Cardiac septum (tissue), 1 donor: ENCODE results near the gene KRTAP10-1. TPM values are rescaled to one million over a fixed set of nuclear protein-coding genes. Genes with fewer than 3 reads are reported as not detected.
A peak's percentile ranks its signal among the peaks of the same experiment; 100 is the strongest.

Experiments
- DNase-seq: peaks from one replicate; pipeline ENCODE4 v3.0.0-alpha.2; 2020; ENCODE audit warnings: low spot score
- intact Hi-C: fragments of 100-400 bp; cut with DNase I; formaldehyde crosslinking; loops from one replicate; pipeline ENCODE4 v1.14.0; 2022
- total RNA-seq: library from RNA; stranded (reverse); fragmentation: NEBNext Ultra II Directional; extraction: Animal tissue kit (Norgen Biotek cat#: 25700); gene quantifications from one replicate; pipeline ENCODE4 v1.2.1, GENCODE V29; 2021
- donor health status: DM: no; HTN: no; CAD: no.

Gene KRTAP10-1
- total RNA-seq, 1 donor from 2014 or later: not detected

GRCh38 chr21:44530903-44531605 is 8.9 kb downstream of the KRTAP10-1 start:
- peak; percentile 53 for DNase-seq
- intact Hi-C loops: no loop called here

GRCh38 chr21:44530221-44530902 is 9.6 kb downstream of the KRTAP10-1 start:
- intact Hi-C loops: no loop called here
- no peak for DNase-seq

GRCh38 chr21:44529503-44530125 is 10.4 kb downstream of the KRTAP10-1 start:
- DNase-seq: peak; percentile 67

GRCh38 chr21:44529011-44529421 is 11.0 kb downstream of the KRTAP10-1 start:
- intact Hi-C loops: no loop called here

More at GRCh38 chr21:44529503-44530125, 10.4 kb downstream of the KRTAP10-1 start:
- intact Hi-C loops: no loop called here

DNA sequence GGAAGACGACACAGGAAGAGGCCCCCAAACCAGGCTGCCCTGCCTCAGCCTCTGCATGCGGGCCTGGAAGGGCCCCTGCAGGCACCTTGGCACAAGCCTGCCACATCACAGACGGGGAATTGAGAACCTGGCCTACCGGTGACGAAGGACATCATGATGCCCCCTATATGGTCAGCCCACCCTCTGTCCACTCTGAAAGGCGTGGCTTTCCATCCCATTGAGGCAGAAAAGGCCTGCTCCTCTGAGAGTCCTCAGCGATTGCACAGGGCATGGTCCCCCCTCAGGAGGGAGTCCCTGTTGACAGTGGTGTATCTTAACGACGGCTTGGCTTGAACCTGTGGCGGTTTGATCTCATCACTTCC is 11.4 kb downstream of the KRTAP10-1 start:
- no peak for DNase-seq
- intact Hi-C loops: no loop called here

More at GRCh38 chr21:44529011-44529421, 11.0 kb downstream of the KRTAP10-1 start:
- DNase-seq: peak; percentile 65

DNA sequence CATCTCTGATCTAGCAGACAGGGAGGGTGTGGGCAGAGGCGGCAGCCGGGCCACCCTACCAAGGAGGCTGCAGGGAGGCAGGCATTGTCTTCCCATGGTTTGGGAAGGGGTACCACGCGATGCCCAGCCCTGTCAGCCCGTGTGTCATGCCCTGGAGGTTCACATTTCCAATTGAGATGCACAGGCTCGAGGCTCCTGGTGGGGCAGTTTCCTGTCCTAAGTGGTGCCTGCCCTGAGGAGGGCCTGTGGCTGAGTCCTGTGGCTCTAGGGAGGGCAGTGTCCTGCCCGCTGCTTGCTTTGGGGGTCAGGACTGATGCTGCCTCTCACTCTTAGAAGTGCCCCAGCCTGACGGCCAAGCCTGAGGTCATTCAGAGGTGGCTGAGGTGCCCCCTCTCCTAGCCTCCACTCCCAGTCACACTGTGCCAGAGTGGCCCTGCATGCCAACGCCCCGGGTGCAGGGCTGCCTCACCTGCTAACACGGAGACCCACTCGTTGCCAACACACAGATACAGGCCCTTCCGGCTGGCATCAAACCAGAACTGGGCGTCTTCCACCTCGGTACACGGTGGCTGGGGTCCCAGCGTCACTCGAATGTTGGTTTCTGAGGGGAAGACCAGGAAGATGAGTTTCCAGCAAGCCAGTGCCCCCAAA is 11.9 kb downstream of the KRTAP10-1 start:
- intact Hi-C loops: no loop called here
- peak; percentile 53 for DNase-seq

- intact Hi-C loops: no loop called here
- DNase-seq: peak; percentile 60
Observed at GRCh38 chr21:44527156-44527982, 12.6 kb downstream of the KRTAP10-1 start.

GRCh38 chr21:44526096-44526997 is 13.6 kb downstream of the KRTAP10-1 start:
- intact Hi-C loops: no loop called here
- peak; percentile 64 for DNase-seq

DNA sequence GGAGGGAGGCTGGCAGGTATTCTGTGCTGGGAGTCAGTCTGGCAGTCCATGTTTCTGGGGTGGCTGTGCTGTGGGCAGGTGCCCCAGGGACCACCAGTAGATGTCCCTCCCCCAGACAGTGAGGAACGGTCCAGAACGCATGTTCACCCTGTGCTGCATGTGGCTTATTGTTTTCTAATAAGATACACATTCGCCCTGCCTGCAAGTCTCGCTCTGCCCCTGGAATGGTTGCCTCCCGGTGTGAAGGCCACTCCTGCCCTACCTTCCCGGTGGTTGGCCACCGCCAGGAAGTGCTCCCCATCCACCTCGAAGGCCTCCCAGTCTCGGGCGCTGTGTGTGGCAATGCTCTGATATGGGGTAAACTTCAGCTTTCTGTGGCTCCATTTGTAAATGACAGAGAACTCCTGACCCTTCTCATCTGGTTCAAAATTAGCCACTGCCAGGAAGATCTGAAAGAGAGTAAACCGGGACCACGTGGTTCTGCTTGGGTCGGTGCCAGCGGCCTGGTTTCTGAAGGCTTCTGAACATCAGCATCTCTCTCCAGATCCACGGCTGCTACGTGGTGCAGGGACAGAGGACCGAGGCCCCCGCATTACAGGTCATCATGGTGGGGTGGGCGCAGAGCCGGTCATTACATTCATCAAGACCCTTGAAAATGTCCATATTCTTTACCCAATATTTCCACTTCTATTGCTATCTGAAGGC is 14.5 kb downstream of the KRTAP10-1 start:
- intact Hi-C loops: no loop called here

DNA sequence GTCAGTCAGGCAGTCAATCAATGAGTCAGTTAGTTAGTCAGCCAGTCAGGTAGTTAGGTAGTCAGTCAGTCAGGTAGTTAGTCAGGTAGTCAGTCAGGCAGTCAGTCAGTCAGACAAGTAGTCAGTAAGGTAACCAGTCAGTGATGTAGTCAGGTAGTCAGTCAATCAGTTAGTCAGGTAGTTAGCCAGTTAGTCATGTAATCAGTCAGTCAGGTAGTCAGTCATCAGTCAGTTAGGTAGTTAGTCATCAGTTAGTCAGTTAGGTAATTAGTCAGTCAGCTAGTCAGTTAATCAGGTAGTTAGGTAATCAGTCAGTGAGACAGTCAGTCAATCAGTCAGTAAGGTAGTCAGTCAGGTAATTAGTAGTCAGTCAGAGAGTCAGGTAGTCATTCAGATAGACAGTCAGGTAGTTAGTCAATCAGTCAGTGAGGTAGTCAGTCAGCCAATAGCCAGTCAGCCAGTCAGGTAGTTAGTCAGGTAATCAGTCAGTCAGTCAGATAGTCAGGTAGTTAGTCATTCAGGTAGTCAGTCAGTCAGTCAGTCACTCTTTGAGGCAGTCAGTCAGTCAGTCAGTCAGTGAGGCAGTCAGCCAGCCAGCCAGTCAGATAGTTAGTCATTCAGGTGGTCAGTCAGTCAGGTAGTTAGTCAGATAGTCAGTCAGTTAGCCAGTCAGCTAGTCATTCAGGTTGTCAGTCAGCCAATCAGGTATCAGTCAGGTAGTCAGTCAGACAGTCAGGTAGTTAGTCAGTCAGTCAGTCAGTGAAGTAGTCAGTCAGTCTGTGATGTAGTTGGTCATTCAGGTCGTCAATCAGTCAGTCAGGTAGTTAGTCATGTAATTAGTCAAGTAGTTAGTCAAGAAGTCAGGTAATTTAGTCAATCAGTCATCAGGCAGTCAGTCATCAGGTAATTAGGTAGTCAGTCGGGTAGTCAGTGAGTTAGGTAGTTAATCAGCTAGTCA is 15.3 kb downstream of the KRTAP10-1 start:
- intact Hi-C loops: no loop called here
- peak; percentile 38 for DNase-seq

More for the DNA sequence above, 14.5 kb downstream of the KRTAP10-1 start:
- DNase-seq: peak; percentile 63

GRCh38 chr21:44523567-44524413 is 16.2 kb downstream of the KRTAP10-1 start:
- intact Hi-C loops: no loop called here
- DNase-seq: peak; percentile 14

DNA sequence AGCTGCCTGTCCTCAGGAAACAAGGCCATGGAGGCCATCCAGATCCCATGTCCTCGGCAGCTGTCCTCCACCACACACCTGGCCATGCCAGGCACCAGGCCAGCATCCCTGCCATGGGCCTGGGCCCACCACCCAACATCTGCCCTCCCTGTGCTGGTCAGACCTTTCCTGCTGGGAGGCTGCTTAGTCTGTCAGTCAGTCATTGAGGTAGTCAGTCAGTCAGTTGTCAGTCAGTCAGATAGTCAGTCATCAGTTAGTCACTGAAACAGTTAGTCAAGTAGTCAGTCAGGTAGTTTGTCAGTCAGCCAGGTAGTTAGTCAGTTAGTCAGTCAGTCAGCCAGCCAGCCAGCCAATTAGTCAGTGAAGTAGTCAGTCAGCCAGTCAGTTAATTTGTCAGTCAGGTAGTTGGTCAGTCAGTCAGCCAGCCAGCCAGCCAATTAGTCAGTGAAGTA is 17.2 kb downstream of the KRTAP10-1 start:
- peak; percentile 6 for DNase-seq
- intact Hi-C loops: no loop called here

- DNase-seq: peak; percentile 53
- intact Hi-C loops: no loop called here
Observed at GRCh38 chr21:44521928-44522752, 17.9 kb downstream of the KRTAP10-1 start.

- DNase-seq: peak; percentile 70
Observed at GRCh38 chr21:44521301-44521927, 18.6 kb downstream of the KRTAP10-1 start.

More at GRCh38 chr21:44521301-44521927, 18.6 kb downstream of the KRTAP10-1 start:
- intact Hi-C loops: no loop called here
